Breast epithelium (tissue), 3 donors: ENCODE results near the gene ARHGAP30.

Source experiments
- POLR2A ChIP-seq: fragments of 450-650 bp; IDR thresholded peaks from one replicate; pipeline ENCODE4 v1.6.1; 2016; ENCODE audit warnings: antibody characterized with exemption, mild to moderate bottlenecking, moderate library complexity
- POLR2AphosphoS5 ChIP-seq, 3 donors: sonication (generic); formaldehyde crosslinking; IDR thresholded peaks; one replicate each; pipeline ENCODE4 v1.6.1; 2017; ENCODE audit warnings: antibody characterized with exemption in 3 of 3
- TF ChIP-seq, protein P1 (sequence below), 3 donors: fragments of 450-650 bp; IDR thresholded peaks; one replicate each; pipeline ENCODE4 v1.5.1; 2016 to 2017; ENCODE audit warnings: antibody characterized with exemption in 3 of 3, mild to moderate bottlenecking in 3 of 3, moderate library complexity in 3 of 3

DNA sequence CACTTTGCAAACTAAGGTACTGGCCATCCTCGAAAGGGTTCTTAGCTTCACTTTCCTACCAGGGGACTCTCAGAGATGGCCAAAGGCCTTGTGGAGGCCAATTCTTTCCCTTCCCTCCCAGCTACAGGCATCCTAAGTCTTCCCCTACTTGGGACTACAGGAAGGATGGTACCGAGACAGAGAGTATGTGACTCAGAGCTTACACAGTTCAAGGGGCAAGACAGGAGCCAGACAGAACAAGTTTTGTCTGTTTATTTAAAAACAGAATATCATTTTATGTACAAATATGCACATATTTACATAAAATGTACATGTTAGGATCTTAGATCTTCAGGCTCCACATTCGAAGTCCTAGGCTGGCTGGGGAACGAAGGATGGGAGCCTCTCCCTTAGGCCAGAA lies 1.1 kb upstream of the ARHGAP30 start:
- TF ChIP-seq, protein P1, sequence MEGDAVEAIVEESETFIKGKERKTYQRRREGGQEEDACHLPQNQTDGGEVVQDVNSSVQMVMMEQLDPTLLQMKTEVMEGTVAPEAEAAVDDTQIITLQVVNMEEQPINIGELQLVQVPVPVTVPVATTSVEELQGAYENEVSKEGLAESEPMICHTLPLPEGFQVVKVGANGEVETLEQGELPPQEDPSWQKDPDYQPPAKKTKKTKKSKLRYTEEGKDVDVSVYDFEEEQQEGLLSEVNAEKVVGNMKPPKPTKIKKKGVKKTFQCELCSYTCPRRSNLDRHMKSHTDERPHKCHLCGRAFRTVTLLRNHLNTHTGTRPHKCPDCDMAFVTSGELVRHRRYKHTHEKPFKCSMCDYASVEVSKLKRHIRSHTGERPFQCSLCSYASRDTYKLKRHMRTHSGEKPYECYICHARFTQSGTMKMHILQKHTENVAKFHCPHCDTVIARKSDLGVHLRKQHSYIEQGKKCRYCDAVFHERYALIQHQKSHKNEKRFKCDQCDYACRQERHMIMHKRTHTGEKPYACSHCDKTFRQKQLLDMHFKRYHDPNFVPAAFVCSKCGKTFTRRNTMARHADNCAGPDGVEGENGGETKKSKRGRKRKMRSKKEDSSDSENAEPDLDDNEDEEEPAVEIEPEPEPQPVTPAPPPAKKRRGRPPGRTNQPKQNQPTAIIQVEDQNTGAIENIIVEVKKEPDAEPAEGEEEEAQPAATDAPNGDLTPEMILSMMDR (IDR thresholded peaks at IDR 0.05) = no peak
- TF ChIP-seq POLR2A (no peak), POLR2AphosphoS5 (IDR thresholded peaks at IDR 0.05) (no peak)
